Activated CD8-positive, alpha-beta memory T cell treated with anti-CD3 and anti-CD28 coated beads for 24 hours (primary cell): ENCODE data around the gene WDR62.

Experiments used
- DNase-seq: peaks from one replicate; pipeline ENCODE4 v3.0.0-alpha.2; 2020

The WDR62 gene

GRCh38 chr19:36054733-36055686, at the start of gene WDR62:
Gene WDR62, plus strand, starts transcription at chr19:36054897. Its CDS starts 75 bp downstream, at chr19:36054972.
- DNase-seq: peak; percentile 98

- DNase-seq: no peak
These were observed 47.7 kb upstream of the WDR62 start for GRCh38 chr19:36006955-36007354.

- DNase-seq: no peak
These were observed 46.2 kb upstream of the WDR62 start, which contains the start of gene SYNE4 for GRCh38 chr19:36008336-36008978. Gene SYNE4, minus strand, starts transcription at chr19:36008813. Its CDS starts 132 bp downstream, at chr19:36008681.

DNA sequence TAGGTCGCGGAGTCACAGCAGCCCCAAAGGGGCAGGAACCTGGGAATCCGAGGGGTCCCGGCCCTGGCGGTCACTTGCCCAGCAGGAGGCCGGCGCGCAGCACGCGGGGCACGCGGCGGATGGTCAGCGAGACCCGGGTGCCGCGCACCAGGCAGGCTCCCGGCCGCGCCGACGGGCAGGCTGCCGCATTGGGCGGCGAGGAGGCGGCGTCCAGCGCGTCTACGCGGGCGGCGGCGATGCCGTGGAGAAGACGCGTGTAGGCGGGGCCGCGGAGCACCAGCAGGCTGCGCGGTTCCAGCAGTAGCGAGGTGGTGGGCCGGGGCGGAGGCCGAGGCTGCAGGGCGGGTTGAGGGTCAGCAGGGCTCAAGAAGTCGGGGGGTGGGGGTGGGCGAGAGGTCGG, 45.5 kb upstream of the WDR62 start:
- DNase-seq: peak; percentile 75

- DNase-seq: no peak
These were observed 44.9 kb upstream of the WDR62 start for GRCh38 chr19:36009633-36010379.

DNA sequence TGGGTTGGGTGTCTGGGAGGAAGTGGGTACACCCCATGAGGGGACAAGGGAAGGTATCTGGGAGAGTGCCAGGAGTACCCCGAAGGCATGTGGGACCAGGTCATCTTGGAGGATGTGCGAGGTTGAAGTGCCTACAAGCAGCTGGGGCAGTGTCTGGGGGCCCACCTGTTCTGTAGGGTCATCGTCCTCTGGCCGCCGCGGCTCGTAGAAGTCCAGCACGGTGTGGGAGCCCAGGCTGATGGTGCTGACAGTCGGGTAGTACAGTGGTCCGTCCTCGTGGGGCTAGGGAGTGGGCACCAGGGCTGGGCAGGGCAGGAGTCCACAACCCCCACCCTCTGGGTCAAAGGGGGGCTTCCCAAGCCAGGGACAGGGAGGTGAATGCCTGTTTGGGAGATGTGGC, 44.3 kb upstream of the WDR62 start:
- no peak for DNase-seq

- DNase-seq: no peak
These were observed 41.3 kb upstream of the WDR62 start for GRCh38 chr19:36013280-36014011.

DNA sequence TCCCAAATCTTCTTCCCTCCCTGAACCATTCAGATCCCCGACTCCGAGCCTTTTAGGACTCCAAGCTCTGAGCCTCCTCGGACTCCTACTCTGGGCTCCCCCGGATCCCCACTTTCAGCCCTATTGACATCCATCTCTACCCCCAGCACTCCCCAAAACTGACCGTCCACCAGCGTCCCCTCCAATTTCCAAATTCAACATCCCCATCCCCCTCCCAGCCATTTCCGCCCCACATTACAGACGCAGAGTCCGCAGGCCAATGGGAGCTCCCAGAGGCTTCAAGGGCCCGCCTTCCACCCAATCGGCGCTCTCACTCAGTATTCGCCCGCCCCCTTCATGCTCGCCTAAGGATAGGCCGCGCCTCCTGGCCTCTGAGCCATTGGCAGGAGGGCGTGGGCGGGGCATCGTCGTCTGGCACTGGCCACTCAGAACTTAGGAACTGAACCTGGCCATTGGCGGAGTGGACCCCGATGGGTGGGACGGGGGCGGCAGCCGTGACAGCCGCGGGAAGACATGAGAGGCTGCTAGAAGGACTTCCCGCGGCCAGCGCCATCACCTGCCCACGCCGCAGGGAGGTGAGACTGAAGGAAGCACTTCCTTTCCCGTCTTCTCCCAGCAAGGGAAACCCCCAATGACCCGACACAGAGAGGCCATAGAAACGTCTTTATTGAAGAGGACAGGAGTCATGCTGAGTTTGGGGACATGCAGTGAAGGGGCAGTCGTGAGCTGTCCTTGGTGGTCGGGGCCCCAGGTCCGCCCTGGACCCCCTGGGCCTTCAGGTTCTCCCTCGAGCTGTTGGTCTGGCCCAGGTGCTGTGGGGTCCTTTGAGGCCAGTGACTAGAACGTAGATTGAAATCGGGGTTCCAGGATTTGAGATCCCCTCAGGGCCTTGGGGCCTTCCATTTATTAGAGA, 40.4 kb upstream of the WDR62 start, which contains the start of gene ALKBH6:
TSS of gene ALKBH6 (minus strand) at position 202 of the 913 bp plus-strand sequence. CDS start 816 bp downstream, outside the sequence.
- DNase-seq: peak; percentile 99

GRCh38 chr19:36019061-36019670, 35.5 kb upstream of the WDR62 start:
- DNase-seq: no peak

- no peak for DNase-seq
These were observed 31.3 kb upstream of the WDR62 start for GRCh38 chr19:36023432-36023831.

GRCh38 chr19:36025541-36025940, 29.2 kb upstream of the WDR62 start:
- no peak for DNase-seq

- no peak for DNase-seq
These were observed 28.4 kb upstream of the WDR62 start for GRCh38 chr19:36026091-36026876.

DNA sequence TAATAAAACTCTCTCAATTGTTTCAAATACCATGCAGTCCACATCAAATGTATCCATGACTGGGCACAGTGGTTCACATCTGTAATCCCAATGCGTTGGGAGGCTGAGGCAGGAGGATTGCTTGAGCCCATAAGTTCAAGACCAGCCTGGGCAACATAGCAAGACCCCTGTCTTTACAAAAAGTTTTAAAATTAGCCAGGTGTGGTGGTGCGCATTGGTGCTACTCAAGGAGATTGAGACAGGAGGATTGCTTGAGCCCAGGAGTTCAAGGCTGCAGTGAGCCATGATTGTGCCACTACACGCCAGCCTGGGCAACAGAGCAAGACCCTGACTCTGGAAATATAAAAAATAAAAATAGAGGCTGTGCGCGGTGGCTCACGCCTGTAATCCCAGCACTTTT, 27.0 kb upstream of the WDR62 start:
- DNase-seq: no peak

GRCh38 chr19:36028313-36029041, 26.2 kb upstream of the WDR62 start:
- DNase-seq: no peak

DNA sequence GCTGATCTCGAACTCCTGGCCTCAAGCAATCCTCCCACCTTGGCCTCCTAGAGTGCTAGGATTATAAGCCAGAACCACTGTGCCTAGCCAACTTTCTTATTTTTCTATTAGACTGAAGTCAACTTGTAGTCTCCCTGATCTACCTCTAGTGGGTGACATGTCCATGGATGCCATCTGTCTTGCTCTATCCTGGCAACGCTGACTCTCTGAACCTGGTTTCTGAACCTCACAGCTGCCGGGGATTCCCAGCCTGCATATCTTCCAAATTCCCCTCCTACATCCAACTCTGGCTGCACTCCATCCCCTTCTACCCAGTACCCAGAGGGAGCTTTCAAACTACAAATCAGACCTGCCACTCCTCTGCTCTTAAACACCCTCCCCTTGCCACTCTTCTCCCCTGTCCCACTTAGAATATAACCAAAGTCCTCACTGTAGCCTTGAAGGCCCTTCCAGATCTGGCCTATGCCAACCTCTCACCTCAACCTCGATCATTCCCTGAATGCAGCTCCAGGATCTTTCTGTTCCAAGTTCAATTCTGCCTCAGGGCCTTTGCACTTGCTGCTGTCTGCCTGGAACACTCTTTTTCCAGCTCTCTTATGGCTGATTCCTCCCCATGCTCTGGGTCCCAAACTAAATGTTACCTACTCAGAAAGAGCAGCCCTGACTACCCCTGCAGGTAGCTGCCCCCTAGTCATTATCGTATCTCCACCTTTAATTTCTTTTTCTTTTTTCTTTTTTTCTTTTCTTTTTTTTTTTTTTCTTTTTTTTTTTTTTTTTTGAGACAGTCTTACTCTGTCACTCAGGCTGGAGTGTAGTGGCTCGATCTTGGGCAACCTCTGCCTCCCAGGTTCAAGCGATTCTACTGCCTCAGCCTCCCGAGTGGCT, 24.2 kb upstream of the WDR62 start:
- no peak for DNase-seq

- DNase-seq: no peak
These were observed 23.4 kb upstream of the WDR62 start for GRCh38 chr19:36031308-36031707.

- DNase-seq: peak; percentile 80
These were observed 22.2 kb upstream of the WDR62 start, which contains the start of gene CLIP3 for GRCh38 chr19:36032251-36033104. Gene CLIP3, minus strand, starts transcription at chr19:36032873. Its CDS starts 516 bp downstream, at chr19:36032357.
